ENCODE data around the gene GPBP1.

DNA sequence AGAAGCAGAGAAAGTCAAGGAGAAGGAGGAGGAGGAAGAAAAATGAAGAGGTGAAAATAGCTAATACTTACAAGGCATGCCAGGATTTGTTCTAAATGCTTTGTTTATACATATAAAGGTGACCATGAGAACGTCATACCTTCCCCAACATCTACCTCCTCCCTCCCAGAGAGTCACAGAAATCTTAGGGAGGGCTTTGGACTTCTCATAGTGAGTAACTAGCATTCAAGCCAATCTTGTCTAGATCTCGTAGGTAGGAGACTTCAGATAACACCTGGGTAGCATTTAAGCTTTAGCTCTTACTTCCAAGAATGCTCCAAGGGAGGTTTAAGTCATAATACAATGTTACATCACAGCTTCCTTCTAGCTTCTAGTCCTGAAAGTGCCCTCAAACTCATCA, 36.5 kb upstream of the GPBP1 start:
- TF ChIP-seq, protein P1, sequence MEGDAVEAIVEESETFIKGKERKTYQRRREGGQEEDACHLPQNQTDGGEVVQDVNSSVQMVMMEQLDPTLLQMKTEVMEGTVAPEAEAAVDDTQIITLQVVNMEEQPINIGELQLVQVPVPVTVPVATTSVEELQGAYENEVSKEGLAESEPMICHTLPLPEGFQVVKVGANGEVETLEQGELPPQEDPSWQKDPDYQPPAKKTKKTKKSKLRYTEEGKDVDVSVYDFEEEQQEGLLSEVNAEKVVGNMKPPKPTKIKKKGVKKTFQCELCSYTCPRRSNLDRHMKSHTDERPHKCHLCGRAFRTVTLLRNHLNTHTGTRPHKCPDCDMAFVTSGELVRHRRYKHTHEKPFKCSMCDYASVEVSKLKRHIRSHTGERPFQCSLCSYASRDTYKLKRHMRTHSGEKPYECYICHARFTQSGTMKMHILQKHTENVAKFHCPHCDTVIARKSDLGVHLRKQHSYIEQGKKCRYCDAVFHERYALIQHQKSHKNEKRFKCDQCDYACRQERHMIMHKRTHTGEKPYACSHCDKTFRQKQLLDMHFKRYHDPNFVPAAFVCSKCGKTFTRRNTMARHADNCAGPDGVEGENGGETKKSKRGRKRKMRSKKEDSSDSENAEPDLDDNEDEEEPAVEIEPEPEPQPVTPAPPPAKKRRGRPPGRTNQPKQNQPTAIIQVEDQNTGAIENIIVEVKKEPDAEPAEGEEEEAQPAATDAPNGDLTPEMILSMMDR (IDR thresholded peaks at IDR 0.05 in 2 of 3, conservative IDR thresholded peaks at IDR 0.05 in 1 of 3; ENCODE audit: insufficient read depth in 2 of 3, low read depth in 1 of 3, low read length in 3 of 3), result no peak
- no peak for TF ChIP-seq ZNF57 (CRISPR knock-in tag; IDR thresholded peaks at IDR 0.05)
- TF ChIP-seq, protein P2, sequence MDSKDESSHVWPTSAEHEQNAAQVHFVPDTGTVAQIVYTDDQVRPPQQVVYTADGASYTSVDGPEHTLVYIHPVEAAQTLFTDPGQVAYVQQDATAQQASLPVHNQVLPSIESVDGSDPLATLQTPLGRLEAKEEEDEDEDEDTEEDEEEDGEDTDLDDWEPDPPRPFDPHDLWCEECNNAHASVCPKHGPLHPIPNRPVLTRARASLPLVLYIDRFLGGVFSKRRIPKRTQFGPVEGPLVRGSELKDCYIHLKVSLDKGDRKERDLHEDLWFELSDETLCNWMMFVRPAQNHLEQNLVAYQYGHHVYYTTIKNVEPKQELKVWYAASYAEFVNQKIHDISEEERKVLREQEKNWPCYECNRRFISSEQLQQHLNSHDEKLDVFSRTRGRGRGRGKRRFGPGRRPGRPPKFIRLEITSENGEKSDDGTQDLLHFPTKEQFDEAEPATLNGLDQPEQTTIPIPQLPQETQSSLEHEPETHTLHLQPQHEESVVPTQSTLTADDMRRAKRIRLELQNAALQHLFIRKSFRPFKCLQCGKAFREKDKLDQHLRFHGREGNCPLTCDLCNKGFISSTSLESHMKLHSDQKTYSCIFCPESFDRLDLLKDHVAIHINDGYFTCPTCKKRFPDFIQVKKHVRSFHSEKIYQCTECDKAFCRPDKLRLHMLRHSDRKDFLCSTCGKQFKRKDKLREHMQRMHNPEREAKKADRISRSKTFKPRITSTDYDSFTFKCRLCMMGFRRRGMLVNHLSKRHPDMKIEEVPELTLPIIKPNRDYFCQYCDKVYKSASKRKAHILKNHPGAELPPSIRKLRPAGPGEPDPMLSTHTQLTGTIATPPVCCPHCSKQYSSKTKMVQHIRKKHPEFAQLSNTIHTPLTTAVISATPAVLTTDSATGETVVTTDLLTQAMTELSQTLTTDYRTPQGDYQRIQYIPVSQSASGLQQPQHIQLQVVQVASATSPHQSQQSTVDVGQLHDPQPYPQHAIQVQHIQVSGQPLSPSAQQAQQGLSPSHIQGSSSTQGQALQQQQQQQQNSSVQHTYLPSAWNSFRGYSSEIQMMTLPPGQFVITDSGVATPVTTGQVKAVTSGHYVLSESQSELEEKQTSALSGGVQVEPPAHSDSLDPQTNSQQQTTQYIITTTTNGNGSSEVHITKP (IDR thresholded peaks at IDR 0.05; ENCODE audit: partially characterized antibody), result no peak
- TF ChIP-seq RNF2 (IDR thresholded peaks at IDR 0.05), result no peak
